ENCODE measurements around the gene C9orf43.

C9orf43 gene

GRCh38 chr9:113467183-113467582 is 56.6 kb downstream of the C9orf43 start:
- DNase-seq (ENCODE audit: low read depth): no peak

- no peak for DNase-seq (ENCODE audit: low read depth)
These were observed 58.3 kb downstream of the C9orf43 start for GRCh38 chr9:113468716-113469448.

GRCh38 chr9:113471143-113471542 is 60.6 kb downstream of the C9orf43 start:
- no peak for DNase-seq (ENCODE audit: low read depth)

- no peak for DNase-seq (ENCODE audit: low read depth)
These were observed 61.0 kb downstream of the C9orf43 start for GRCh38 chr9:113471566-113471965.

GRCh38 chr9:113472199-113472598 is 61.7 kb downstream of the C9orf43 start:
- no peak for DNase-seq (ENCODE audit: low read depth)

GRCh38 chr9:113474360-113475028 is 63.9 kb downstream of the C9orf43 start:
- DNase-seq (ENCODE audit: low read depth): no peak

GRCh38 chr9:113475031-113475430 is 64.5 kb downstream of the C9orf43 start:
- no peak for DNase-seq (ENCODE audit: low read depth)

- no peak for DNase-seq (ENCODE audit: low read depth)
These were observed 65.4 kb downstream of the C9orf43 start for GRCh38 chr9:113475992-113476391.

- no peak for DNase-seq (ENCODE audit: low read depth)
These were observed 66.0 kb downstream of the C9orf43 start for GRCh38 chr9:113476511-113476916.

GRCh38 chr9:113477058-113477457 is 66.5 kb downstream of the C9orf43 start:
- no peak for DNase-seq (ENCODE audit: low read depth)

GRCh38 chr9:113477661-113478060 is 67.1 kb downstream of the C9orf43 start:
- DNase-seq (ENCODE audit: low read depth): no peak

- DNase-seq (ENCODE audit: low read depth): no peak
These were observed 68.7 kb downstream of the C9orf43 start for GRCh38 chr9:113479174-113479621.
